ENCODE data around the gene PPEF1. TPM values are rescaled to one million over a fixed set of nuclear protein-coding genes. Genes with fewer than 3 reads are reported as not detected.

PPEF1 gene
- total RNA-seq, 2 experiments from 2014 or later: not detected

- intact Hi-C loops (cut with micrococcal nuclease; ENCODE audit: unreplicated experiment): no loop called here
- BruUV-seq (replicated peaks): no TSS peak
- H3K36me3 ChIP-seq (ENCODE audit: insufficient read depth, low read length): no peaks in the 10 kb centered on the region
- no peak overlapping the region for H3K27ac ChIP-seq (ENCODE audit: low read depth, low read length, poor library complexity, severe bottlenecking)
- CTCF ChIA-PET (ENCODE audit: unreplicated experiment): no interaction called here
- no peak for DNase-seq (ENCODE audit: low spot score)
- TF ChIP-seq CTCF (conservative IDR thresholded peaks at IDR 0.05; ENCODE audit: low read length): no peak
- no peak for TF ChIP-seq EZH2phosphoT487 (IDR thresholded peaks at IDR 0.05; ENCODE audit: borderline replicate concordance, low read depth, low read length)
- POLR2A ChIA-PET: no interaction called here
- H3K4me1 ChIP-seq (ENCODE audit: insufficient read depth, low read length, poor library complexity, severe bottlenecking): no peaks in the 10 kb centered on the region
- no peak overlapping the region for H3K4me3 ChIP-seq (ENCODE audit: low read depth, low read length, poor library complexity, severe bottlenecking)
- H3K9me2 ChIP-seq (ENCODE audit: insufficient read depth, low read length): no peaks in the 10 kb centered on the region
- H3K79me2 ChIP-seq (ENCODE audit: insufficient read depth, low read depth, low read length): no peaks in the 10 kb centered on the region
- H2AFZ ChIP-seq (ENCODE audit: low read length): no peak overlapping the region
- no peaks in the 10 kb centered on the region for H4K20me1 ChIP-seq (ENCODE audit: insufficient read depth, low read length)
- H3K9me3 ChIP-seq (ENCODE audit: low read length): no peaks in the 10 kb centered on the region
- no peak overlapping the region for H3K4me2 ChIP-seq (ENCODE audit: low read length)
Observed at GRCh38 chrX:18769812-18770573, 62.5 kb downstream of the PPEF1 start.

- Histone ChIP-seq H3K4me1 (ENCODE audit: insufficient read depth, low read length, poor library complexity, severe bottlenecking) (no peaks in the 10 kb centered on the region), H4K20me1 (ENCODE audit: insufficient read depth, low read length) (no peaks in the 10 kb centered on the region), H3K9me2 (ENCODE audit: insufficient read depth, low read length) (no peaks in the 10 kb centered on the region), H3K9me3 (ENCODE audit: low read length) (no peaks in the 10 kb centered on the region), H3K79me2 (ENCODE audit: insufficient read depth, low read depth, low read length) (no peaks in the 10 kb centered on the region), H3K4me2 (ENCODE audit: low read length) (no peak overlapping the region), H3K36me3 (ENCODE audit: insufficient read depth, low read length) (no peaks in the 10 kb centered on the region), H2AFZ (ENCODE audit: low read length) (no peak overlapping the region), H3K4me3 (ENCODE audit: low read depth, low read length, poor library complexity, severe bottlenecking) (no peak overlapping the region), H3K27ac (ENCODE audit: low read depth, low read length, poor library complexity, severe bottlenecking) (no peak overlapping the region)
- POLR2A ChIA-PET: no interaction called here
- no peak for TF ChIP-seq CTCF (conservative IDR thresholded peaks at IDR 0.05; ENCODE audit: low read length)
- TF ChIP-seq EZH2phosphoT487 (IDR thresholded peaks at IDR 0.05; ENCODE audit: borderline replicate concordance, low read depth, low read length): no peak
- no peak for DNase-seq (ENCODE audit: low spot score)
- intact Hi-C loops (cut with micrococcal nuclease; ENCODE audit: unreplicated experiment): no loop called here
- no TSS peak for BruUV-seq (replicated peaks)
- CTCF ChIA-PET (ENCODE audit: unreplicated experiment): no interaction called here
Observed at GRCh38 chrX:18789916-18790315, 82.5 kb downstream of the PPEF1 start.

- Histone ChIP-seq H3K9me2 (ENCODE audit: insufficient read depth, low read length) (no peaks in the 10 kb centered on the region), H2AFZ (ENCODE audit: low read length) (no peak overlapping the region), H3K36me3 (ENCODE audit: insufficient read depth, low read length) (no peaks in the 10 kb centered on the region), H3K4me1 (ENCODE audit: insufficient read depth, low read length, poor library complexity, severe bottlenecking) (no peaks in the 10 kb centered on the region), H3K4me3 (ENCODE audit: low read depth, low read length, poor library complexity, severe bottlenecking) (no peak overlapping the region), H3K9me3 (ENCODE audit: low read length) (no peaks in the 10 kb centered on the region), H3K27ac (ENCODE audit: low read depth, low read length, poor library complexity, severe bottlenecking) (no peak overlapping the region), H4K20me1 (ENCODE audit: insufficient read depth, low read length) (no peaks in the 10 kb centered on the region), H3K79me2 (ENCODE audit: insufficient read depth, low read depth, low read length) (no peaks in the 10 kb centered on the region), H3K4me2 (ENCODE audit: low read length) (no peak overlapping the region)
- no peak for TF ChIP-seq EZH2phosphoT487 (IDR thresholded peaks at IDR 0.05; ENCODE audit: borderline replicate concordance, low read depth, low read length)
- POLR2A ChIA-PET: no interaction called here
- CTCF ChIA-PET (ENCODE audit: unreplicated experiment): no interaction called here
- BruUV-seq (replicated peaks): no TSS peak
- DNase-seq (ENCODE audit: low spot score): no peak
- intact Hi-C loops (cut with micrococcal nuclease; ENCODE audit: unreplicated experiment): no loop called here
Observed at GRCh38 chrX:18792828-18793227, 85.4 kb downstream of the PPEF1 start.
